ENCODE results near the gene SPDYE4.
A peak's percentile ranks its signal among the peaks of the same experiment; 100 is the strongest.

Gene SPDYE4

GRCh38 chr17:8785547-8786413 lies 27.4 kb upstream of the SPDYE4 start:
- peak; percentile 20 to 23 for DNase-seq (ENCODE audit: low read depth in 2 of 2)

- DNase-seq (ENCODE audit: low read depth in 2 of 2), result no peak
Observed at GRCh38 chr17:8782176-8782575, 23.8 kb upstream of the SPDYE4 start.

GRCh38 chr17:8781776-8782175 lies 23.4 kb upstream of the SPDYE4 start:
- no peak for DNase-seq (ENCODE audit: low read depth in 2 of 2)

GRCh38 chr17:8776881-8777280 lies 18.5 kb upstream of the SPDYE4 start:
- no peak for DNase-seq (ENCODE audit: low read depth in 2 of 2)

- no peak for DNase-seq (ENCODE audit: low read depth in 2 of 2)
Observed at GRCh38 chr17:8776248-8776647, 17.9 kb upstream of the SPDYE4 start.

GRCh38 chr17:8766731-8767130 lies 8.4 kb upstream of the SPDYE4 start:
- no peak for DNase-seq (ENCODE audit: low read depth in 2 of 2)

GRCh38 chr17:8762012-8762411 lies 3.7 kb upstream of the SPDYE4 start:
- DNase-seq (ENCODE audit: low read depth in 2 of 2), result no peak

GRCh38 chr17:8757189-8757588 lies 1.2 kb downstream of the SPDYE4 start:
- DNase-seq (ENCODE audit: low read depth in 2 of 2), result no peak

- DNase-seq (ENCODE audit: low read depth in 2 of 2), result no peak
Observed at GRCh38 chr17:8755590-8756255, 2.6 kb downstream of the SPDYE4 start.

GRCh38 chr17:8754890-8755289 lies 3.5 kb downstream of the SPDYE4 start:
- no peak for DNase-seq (ENCODE audit: low read depth in 2 of 2)

- DNase-seq (ENCODE audit: low read depth in 2 of 2), result no peak
Observed at GRCh38 chr17:8753976-8754440, 4.3 kb downstream of the SPDYE4 start.

- DNase-seq (ENCODE audit: low read depth in 2 of 2), result no peak
Observed at GRCh38 chr17:8753136-8753975, 5.0 kb downstream of the SPDYE4 start.

GRCh38 chr17:8749616-8750015 lies 8.7 kb downstream of the SPDYE4 start:
- DNase-seq (ENCODE audit: low read depth in 2 of 2), result no peak

GRCh38 chr17:8747742-8748141 lies 10.6 kb downstream of the SPDYE4 start:
- no peak for DNase-seq (ENCODE audit: low read depth in 2 of 2)

- DNase-seq (ENCODE audit: low read depth in 2 of 2), result no peak
Observed at GRCh38 chr17:8746501-8747236, 11.7 kb downstream of the SPDYE4 start.

- peak; percentile 58 to 75 for DNase-seq (ENCODE audit: low read depth in 2 of 2)
Observed at GRCh38 chr17:8745586-8746500, 12.5 kb downstream of the SPDYE4 start.

GRCh38 chr17:8744086-8744785 lies 14.1 kb downstream of the SPDYE4 start:
- no peak for DNase-seq (ENCODE audit: low read depth in 2 of 2)

- DNase-seq (ENCODE audit: low read depth in 2 of 2), result no peak
Observed at GRCh38 chr17:8742819-8743218, 15.5 kb downstream of the SPDYE4 start.

- no peak for DNase-seq (ENCODE audit: low read depth in 2 of 2)
Observed at GRCh38 chr17:8742274-8742673, 16.1 kb downstream of the SPDYE4 start.

GRCh38 chr17:8741771-8742170 lies 16.6 kb downstream of the SPDYE4 start:
- DNase-seq (ENCODE audit: low read depth in 2 of 2), result no peak

Measured in stimulated activated CD8-positive, alpha-beta memory T cell treated with anti-CD3 and anti-CD28 coated beads, Interleukin-7, amount 100 ng/mL, for 4 hours (primary cell).